ENCODE results near the gene KRTAP10-8. TPM values are rescaled to one million over a fixed set of nuclear protein-coding genes. Genes with fewer than 3 reads are reported as not detected.

KRTAP10-8 gene
- total and polyA plus RNA-seq, 4 experiments from 2014 or later: not detected

GRCh38 chr21:44615466-44615865, 3.6 kb downstream of the KRTAP10-8 start:
- Histone ChIP-seq H3K9me3 (ENCODE audit: control insufficient read depth in 1 of 2, low read length in 2 of 2) (no peaks in the 10 kb centered on the region), H3K27ac (ENCODE audit: low read depth, low read length) (no peak overlapping the region), H3K36me3 (ENCODE audit: insufficient read depth, low read length) (no peaks in the 10 kb centered on the region), H3K4me3 (ENCODE audit: low read length in 2 of 2) (no peak overlapping the region), H3K4me1 (ENCODE audit: insufficient read depth, low read length) (peaks cover 43% of the 10 kb centered on the region), H3K27me3 (ENCODE audit: insufficient read depth, low read length) (no peaks in the 10 kb centered on the region)
- Mint-ChIP-seq H3K36me3 (peaks cover 13 to 15% of the 10 kb centered on the region in 2 donors), H3K27me3 (no peaks in the 10 kb centered on the region), H3K9me3 (peaks cover 0 to 33% (median 24%) of the 10 kb centered on the region in 8 donors), H3K27ac (no peak overlapping the region), H3K4me1 (peaks cover 30 to 56% (median 43%) of the 10 kb centered on the region in 4 donors), H3K4me3 (no peak overlapping the region)
- intact Hi-C loops (cut with micrococcal nuclease): loop anchor here (10.0 kb wide), 1 partner anchor 71 kb away; the partner anchor contains the start of gene KRTAP10-1
- ChIA-PET CTCF (ENCODE audit: partially characterized antibody) (interaction anchor here (0.7 to 1.4 kb wide), 2 partner anchors 127 to 216 kb away, joined by 3 to 5 read pairs; no protein-coding TSS in a partner anchor), POLR2A (ENCODE audit: partially characterized antibody) (interaction anchor here (0.6 to 2.5 kb wide), 2 partner anchors 42 to 43 kb away, joined by 3 to 12 read pairs; partner anchors contain the start of gene KRTAP12-3)
- DNase-seq: no peak

- CTCF ChIA-PET (ENCODE audit: partially characterized antibody): interaction anchor here (0.6 to 1.4 kb wide), 2 partner anchors 106 to 126 kb away, joined by 4 to 5 read pairs; no protein-coding TSS in a partner anchor
Observed at GRCh38 chr21:44615911-44616590, 4.2 kb downstream of the KRTAP10-8 start.

GRCh38 chr21:44616591-44616926, 4.7 kb downstream of the KRTAP10-8 start:
- Mint-ChIP-seq H3K27me3 (no peaks in the 10 kb centered on the region), H3K27ac (peak overlapping the region in 5 of 7 donors; percentile 32 to 83 (median 51)), H3K4me1 (peaks cover 30 to 60% (median 47%) of the 10 kb centered on the region in 4 donors), H3K9me3 (peaks cover 0 to 28% (median 19%) of the 10 kb centered on the region in 8 donors), H3K36me3 (peaks cover 17 to 21% of the 10 kb centered on the region in 2 donors), H3K4me3 (peak overlapping the region in 1 of 8 donors; percentile 8)
- CTCF ChIA-PET (ENCODE audit: partially characterized antibody): interaction anchor here (0.6 kb wide), 1 partner anchor 106 kb away, joined by 4 read pairs; no protein-coding TSS in a partner anchor
- Histone ChIP-seq H3K4me3 (ENCODE audit: low read length in 2 of 2) (no peak overlapping the region), H3K4me1 (ENCODE audit: insufficient read depth, low read length) (peaks cover 43% of the 10 kb centered on the region), H3K9me3 (ENCODE audit: control insufficient read depth in 1 of 2, low read length in 2 of 2) (no peaks in the 10 kb centered on the region), H3K36me3 (ENCODE audit: insufficient read depth, low read length) (no peaks in the 10 kb centered on the region), H3K27ac (ENCODE audit: low read depth, low read length) (no peak overlapping the region), H3K27me3 (ENCODE audit: insufficient read depth, low read length) (no peaks in the 10 kb centered on the region)
- DNase-seq: no peak
- intact Hi-C loops (cut with micrococcal nuclease): loop anchor here (10.0 kb wide), 1 partner anchor 72 kb away; the partner anchor contains the start of gene KRTAP10-1
- POLR2A ChIA-PET (ENCODE audit: partially characterized antibody): interaction anchor here (2.5 kb wide), 1 partner anchor 41 kb away, joined by 12 read pairs; the partner anchor contains the start of gene KRTAP12-3

More at GRCh38 chr21:44615911-44616590, 4.2 kb downstream of the KRTAP10-8 start:
- Mint-ChIP-seq H3K9me3 (peaks cover 0 to 34% (median 24%) of the 10 kb centered on the region in 8 donors), H3K27me3 (no peaks in the 10 kb centered on the region), H3K27ac (peak overlapping the region in 6 of 7 donors; percentile 32 to 86 (median 52)), H3K4me3 (peak overlapping the region in 2 of 8 donors; percentile 6 to 26), H3K4me1 (peaks cover 30 to 60% (median 47%) of the 10 kb centered on the region in 4 donors), H3K36me3 (peaks cover 17 to 21% of the 10 kb centered on the region in 2 donors)
- Histone ChIP-seq H3K9me3 (ENCODE audit: control insufficient read depth in 1 of 2, low read length in 2 of 2) (no peaks in the 10 kb centered on the region), H3K27ac (ENCODE audit: low read depth, low read length) (no peak overlapping the region), H3K4me1 (ENCODE audit: insufficient read depth, low read length) (peaks cover 43% of the 10 kb centered on the region), H3K4me3 (ENCODE audit: low read length in 2 of 2) (no peak overlapping the region), H3K27me3 (ENCODE audit: insufficient read depth, low read length) (no peaks in the 10 kb centered on the region), H3K36me3 (ENCODE audit: insufficient read depth, low read length) (no peaks in the 10 kb centered on the region)
- intact Hi-C loops (cut with micrococcal nuclease): loop anchor here (10.0 kb wide), 1 partner anchor 71 kb away; the partner anchor contains the start of gene KRTAP10-1
- DNase-seq: no peak
- POLR2A ChIA-PET (ENCODE audit: partially characterized antibody): interaction anchor here (2.5 kb wide), 1 partner anchor 42 kb away, joined by 12 read pairs; the partner anchor contains the start of gene KRTAP12-3

GRCh38 chr21:44617071-44617501, 5.2 kb downstream of the KRTAP10-8 start:
- no peak overlapping the region for H3K27ac ChIP-seq (ENCODE audit: low read depth, low read length)
- H3K9me3 Mint-ChIP-seq: peaks cover 2 to 28% (median 20%) of the 10 kb centered on the region in 8 donors
- no peaks in the 10 kb centered on the region for H3K36me3 ChIP-seq (ENCODE audit: insufficient read depth, low read length)
- ChIA-PET POLR2A (ENCODE audit: partially characterized antibody) (interaction anchor here (2.5 to 3.1 kb wide), 2 partner anchors 38 to 41 kb away, joined by 12 to 29 read pairs; partner anchors contain the start of genes KRTAP12-3 and KRTAP12-4), CTCF (ENCODE audit: partially characterized antibody) (interaction anchor here (0.6 to 2.8 kb wide), 3 partner anchors 36 to 107 kb away, joined by 4 to 10 read pairs (median 6); no protein-coding TSS in a partner anchor)
- no peak overlapping the region for H3K4me3 Mint-ChIP-seq
- H3K4me1 Mint-ChIP-seq: peaks cover 30 to 60% (median 47%) of the 10 kb centered on the region in 4 donors
- no peaks in the 10 kb centered on the region for H3K27me3 Mint-ChIP-seq
- no peaks in the 10 kb centered on the region for H3K9me3 ChIP-seq (ENCODE audit: control insufficient read depth in 1 of 2, low read length in 2 of 2)
- no peak overlapping the region for H3K4me3 ChIP-seq (ENCODE audit: low read length in 2 of 2)
- peaks cover 43% of the 10 kb centered on the region for H3K4me1 ChIP-seq (ENCODE audit: insufficient read depth, low read length)
- H3K27me3 ChIP-seq (ENCODE audit: insufficient read depth, low read length): no peaks in the 10 kb centered on the region
- intact Hi-C loops (cut with micrococcal nuclease): loop anchor here (10.0 kb wide), 1 partner anchor 72 kb away; the partner anchor contains the start of gene KRTAP10-1
- H3K36me3 Mint-ChIP-seq: peaks cover 17 to 21% of the 10 kb centered on the region in 2 donors
- peak overlapping the region in 4 of 7 donors; percentile 12 to 96 (median 67) for H3K27ac Mint-ChIP-seq
- DNase-seq: no peak

- intact Hi-C loops (cut with micrococcal nuclease): loop anchor here (10.0 kb wide), 1 partner anchor 74 kb away; the partner anchor contains the start of gene KRTAP10-1
- CTCF ChIA-PET (ENCODE audit: partially characterized antibody): interaction anchor here (0.9 to 2.8 kb wide), 10 partner anchors 11 to 124 kb away, joined by 3 to 19 read pairs (median 7); partner anchors contain the start of genes KRTAP12-3 and KRTAP12-4
- Histone ChIP-seq H3K9me3 (ENCODE audit: control insufficient read depth in 1 of 2, low read length in 2 of 2) (no peaks in the 10 kb centered on the region), H3K4me3 (ENCODE audit: low read length in 2 of 2) (peak overlapping the region in 1 of 2 donors; percentile 12), H3K27me3 (ENCODE audit: insufficient read depth, low read length) (no peaks in the 10 kb centered on the region), H3K4me1 (ENCODE audit: insufficient read depth, low read length) (peaks cover 43% of the 10 kb centered on the region), H3K27ac (ENCODE audit: low read depth, low read length) (peak overlapping the region; percentile 40), H3K36me3 (ENCODE audit: insufficient read depth, low read length) (no peaks in the 10 kb centered on the region)
- Mint-ChIP-seq H3K9me3 (peaks cover 2 to 37% (median 30%) of the 10 kb centered on the region in 8 donors), H3K4me1 (peaks cover 31 to 60% (median 48%) of the 10 kb centered on the region in 4 donors), H3K4me3 (peak overlapping the region; percentile 39 to 81 (median 68)), H3K36me3 (peaks cover 22 to 31% of the 10 kb centered on the region in 2 donors), H3K27me3 (no peaks in the 10 kb centered on the region), H3K27ac (peak overlapping the region; percentile 83 to 96 (median 93))
- POLR2A ChIA-PET (ENCODE audit: partially characterized antibody): interaction anchor here (1.0 to 5.4 kb wide), 13 partner anchors 12 to 124 kb away, joined by 3 to 89 read pairs (median 5); partner anchors contain the start of genes KRTAP10-12, KRTAP12-2, KRTAP12-3 and KRTAP12-4
- DNase-seq: no peak
Observed at GRCh38 chr21:44618504-44618903, 6.6 kb downstream of the KRTAP10-8 start.

- peaks cover 24 to 35% of the 10 kb centered on the region in 2 donors for H3K36me3 Mint-ChIP-seq
- intact Hi-C loops (cut with micrococcal nuclease): loop anchor here (1.0 to 10.0 kb wide), 2 partner anchors 38 to 74 kb away; partner anchors contain the start of genes KRTAP10-1 and KRTAP12-3
- ChIA-PET CTCF (ENCODE audit: partially characterized antibody) (interaction anchor here (0.9 to 2.8 kb wide), 11 partner anchors 11 to 124 kb away, joined by 3 to 19 read pairs (median 6); partner anchors contain the start of genes KRTAP12-3 and KRTAP12-4), POLR2A (ENCODE audit: partially characterized antibody) (interaction anchor here (0.7 to 5.4 kb wide), 15 partner anchors 12 to 255 kb away, joined by 3 to 89 read pairs (median 5); partner anchors contain the start of genes KRTAP10-12, KRTAP12-2, KRTAP12-3 and KRTAP12-4)
- no peaks in the 10 kb centered on the region for H3K27me3 ChIP-seq (ENCODE audit: insufficient read depth, low read length)
- peak overlapping the region; percentile 39 to 81 (median 68) for H3K4me3 Mint-ChIP-seq
- peak overlapping the region; percentile 83 to 96 (median 93) for H3K27ac Mint-ChIP-seq
- peak overlapping the region in 1 of 2 donors; percentile 12 for H3K4me3 ChIP-seq (ENCODE audit: low read length in 2 of 2)
- no peaks in the 10 kb centered on the region for H3K9me3 ChIP-seq (ENCODE audit: control insufficient read depth in 1 of 2, low read length in 2 of 2)
- peak overlapping the region; percentile 40 for H3K27ac ChIP-seq (ENCODE audit: low read depth, low read length)
- H3K36me3 ChIP-seq (ENCODE audit: insufficient read depth, low read length): no peaks in the 10 kb centered on the region
- no peaks in the 10 kb centered on the region for H3K27me3 Mint-ChIP-seq
- peaks cover 43% of the 10 kb centered on the region for H3K4me1 ChIP-seq (ENCODE audit: insufficient read depth, low read length)
- H3K4me1 Mint-ChIP-seq: peaks cover 31 to 60% (median 50%) of the 10 kb centered on the region in 4 donors
- H3K9me3 Mint-ChIP-seq: peaks cover 2 to 41% (median 34%) of the 10 kb centered on the region in 8 donors
- peak; percentile 72 to 80 (median 78) for DNase-seq
Observed at GRCh38 chr21:44618909-44619308, 7.0 kb downstream of the KRTAP10-8 start.
